Stimulated activated CD4-positive, alpha-beta T cell treated with anti-CD3 and anti-CD28 coated beads, TNF-alpha, amount 100 ng/mL, for 24 hours (primary cell): ENCODE results near the gene SUSD4.
A peak's percentile ranks its signal among the peaks of the same experiment; 100 is the strongest.

ENCODE experiments used
- DNase-seq, 3 experiments: peaks; one replicate each; pipeline ENCODE4 v3.0.0-alpha.2; 2020; ENCODE audit warnings: low read depth in 3 of 3

The SUSD4 gene

DNA sequence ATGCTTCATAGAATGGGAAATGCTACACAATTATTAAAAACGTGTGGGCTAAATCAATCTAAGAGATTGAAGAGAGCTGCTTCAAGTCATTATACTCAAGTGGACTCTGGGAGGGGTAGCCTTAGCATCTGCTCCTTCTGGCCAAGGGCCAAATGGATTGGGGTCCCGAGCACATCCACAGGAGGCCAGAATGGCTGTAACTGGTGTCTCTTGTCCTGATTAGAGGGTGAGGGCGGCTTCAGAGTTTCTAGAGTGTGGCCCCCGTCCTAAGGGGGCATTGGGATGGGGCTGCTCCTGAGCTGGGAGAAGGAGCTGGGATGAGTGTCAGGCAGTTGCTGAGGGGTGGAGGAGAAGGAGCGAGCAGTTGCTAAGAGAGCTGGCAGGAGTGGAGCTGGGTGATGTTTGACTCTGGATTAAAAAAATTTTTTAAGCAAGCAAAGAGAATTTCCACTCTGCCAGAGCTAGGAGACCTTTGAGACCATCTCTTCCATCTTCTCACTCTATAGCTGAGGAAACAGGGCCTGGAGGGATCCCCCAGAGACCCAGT lies 149.6 kb downstream of the SUSD4 start:
- DNase-seq, result no peak

DNA sequence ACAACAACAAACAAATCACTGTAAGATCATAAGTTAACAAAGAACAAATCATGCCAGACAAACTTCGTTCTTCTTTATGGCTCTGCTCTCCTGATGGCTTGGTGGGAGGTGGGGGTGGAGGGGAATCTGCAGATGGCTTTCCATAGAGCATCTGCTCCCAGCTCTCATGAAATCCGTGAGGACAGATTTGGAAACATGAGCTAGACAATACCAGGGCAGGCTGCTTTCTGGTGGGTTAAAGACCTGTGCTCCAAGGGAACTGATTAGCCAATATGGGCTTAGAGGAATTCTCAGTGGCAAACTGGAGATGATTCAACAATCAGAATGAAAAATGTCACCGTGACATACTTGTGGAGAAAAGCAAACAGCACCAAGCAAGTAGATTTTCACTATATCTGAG lies 151.5 kb downstream of the SUSD4 start:
- DNase-seq, result no peak

DNA sequence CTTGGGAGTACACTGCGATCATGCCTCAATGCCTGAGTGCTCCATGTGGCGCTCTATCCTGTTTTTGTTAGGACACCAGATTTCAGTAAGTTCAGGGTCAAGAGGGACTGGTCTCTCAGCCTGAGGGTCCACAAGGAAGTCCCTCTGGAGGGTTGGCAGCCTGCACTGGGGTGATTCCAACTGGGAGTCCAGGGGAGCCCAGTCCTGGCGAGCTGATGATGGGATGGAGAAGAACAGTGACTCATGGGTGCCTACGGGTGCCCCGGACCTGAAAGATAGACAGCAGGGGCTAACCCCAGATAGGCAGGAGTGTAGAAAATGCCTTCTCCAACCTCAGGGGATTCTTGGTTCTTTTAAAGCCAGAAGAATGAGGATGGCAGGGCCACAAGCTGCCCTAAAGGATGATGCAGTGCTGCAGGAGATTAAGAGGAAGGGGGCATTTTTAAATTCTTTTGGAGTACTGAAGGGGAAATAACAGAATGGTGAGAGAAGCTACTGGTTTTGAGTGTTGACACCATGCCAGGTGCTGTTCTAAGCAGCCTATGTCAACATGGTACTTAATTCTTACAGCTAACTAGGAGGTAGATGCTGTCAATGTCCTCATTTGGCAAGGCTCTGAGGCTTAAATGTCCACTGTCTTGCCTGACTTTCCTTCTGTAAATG lies 152.5 kb downstream of the SUSD4 start:
- DNase-seq, result no peak

DNA sequence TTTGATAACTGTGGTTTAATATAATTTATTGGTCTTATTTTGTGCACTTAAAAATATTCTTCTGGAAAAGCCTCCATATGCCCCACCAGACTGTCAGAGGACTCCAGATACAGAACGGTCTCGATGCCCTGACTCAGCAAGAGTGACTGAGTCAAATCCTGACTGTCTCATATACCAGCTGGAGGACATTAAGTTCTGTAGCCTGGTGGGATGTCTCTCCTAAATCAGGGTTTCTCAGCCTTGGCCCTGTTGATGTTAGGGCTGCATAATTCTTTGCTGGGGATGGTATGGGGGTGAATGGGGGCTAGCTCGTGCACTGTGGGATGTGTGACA lies 153.2 kb downstream of the SUSD4 start:
- no peak for DNase-seq

DNA sequence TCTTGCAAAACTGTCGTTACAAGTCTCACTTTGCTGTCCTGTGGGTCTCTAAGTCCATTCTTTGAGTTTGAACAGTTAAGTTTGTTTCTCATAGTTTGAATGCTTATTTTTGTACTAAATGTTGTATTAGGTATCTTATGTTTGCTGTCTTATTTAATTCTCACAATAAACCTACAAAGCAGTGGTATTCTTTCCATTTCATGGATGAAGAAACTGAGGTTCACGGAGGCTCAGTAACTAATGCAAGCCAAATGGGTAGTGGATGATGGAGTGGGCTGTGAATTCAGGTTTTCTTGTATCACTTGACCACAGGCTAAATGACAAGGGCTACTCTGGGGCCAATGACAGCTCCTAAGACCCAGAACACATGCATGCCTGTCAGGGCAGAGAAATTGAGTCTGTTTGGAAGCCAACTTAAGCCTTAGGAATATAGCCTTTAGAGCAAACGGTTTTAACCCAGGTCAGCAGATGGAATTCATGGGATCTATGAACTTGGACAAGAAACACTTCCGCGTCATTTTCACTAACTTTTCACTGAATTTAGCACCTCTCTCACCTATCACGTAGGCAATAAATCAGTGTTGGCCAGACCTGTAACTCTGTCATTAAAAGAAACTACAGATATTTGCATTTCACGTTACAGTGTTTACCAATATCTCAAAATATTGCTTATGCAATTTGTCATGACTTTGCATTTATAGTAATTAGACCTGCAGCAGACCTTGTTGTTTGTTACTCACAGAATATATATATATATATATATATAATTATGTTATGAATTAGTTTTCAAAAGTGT lies 153.8 kb downstream of the SUSD4 start:
- no peak for DNase-seq

DNA sequence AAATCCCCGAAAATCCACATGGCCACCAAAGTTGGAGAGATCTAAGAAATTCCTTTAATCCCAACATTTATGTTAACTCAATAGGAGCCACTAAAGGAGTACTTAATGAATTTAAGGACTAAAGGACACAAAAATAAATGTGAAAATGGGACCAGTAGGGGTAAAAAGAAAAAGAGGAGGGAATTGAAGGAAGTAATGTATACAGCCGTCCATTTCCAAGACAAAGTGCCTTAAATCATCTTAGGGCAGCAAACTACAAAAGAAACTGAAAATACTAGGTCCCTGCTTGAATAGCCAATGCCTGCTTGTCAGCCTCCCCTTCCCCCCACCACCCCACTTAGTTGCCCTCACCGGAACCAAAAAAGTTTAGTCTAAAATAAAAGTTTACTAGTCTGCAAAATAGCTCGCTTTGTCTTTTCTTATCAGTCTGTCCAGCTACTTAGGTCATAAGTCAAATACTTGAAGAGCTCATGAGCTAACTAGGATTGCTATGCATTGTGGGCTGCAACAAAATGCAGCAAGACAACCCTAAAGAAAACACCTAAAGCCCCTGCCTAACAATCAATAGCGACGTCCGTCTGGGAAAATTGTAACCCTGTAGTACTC lies 154.6 kb downstream of the SUSD4 start:
- DNase-seq, result no peak

DNA sequence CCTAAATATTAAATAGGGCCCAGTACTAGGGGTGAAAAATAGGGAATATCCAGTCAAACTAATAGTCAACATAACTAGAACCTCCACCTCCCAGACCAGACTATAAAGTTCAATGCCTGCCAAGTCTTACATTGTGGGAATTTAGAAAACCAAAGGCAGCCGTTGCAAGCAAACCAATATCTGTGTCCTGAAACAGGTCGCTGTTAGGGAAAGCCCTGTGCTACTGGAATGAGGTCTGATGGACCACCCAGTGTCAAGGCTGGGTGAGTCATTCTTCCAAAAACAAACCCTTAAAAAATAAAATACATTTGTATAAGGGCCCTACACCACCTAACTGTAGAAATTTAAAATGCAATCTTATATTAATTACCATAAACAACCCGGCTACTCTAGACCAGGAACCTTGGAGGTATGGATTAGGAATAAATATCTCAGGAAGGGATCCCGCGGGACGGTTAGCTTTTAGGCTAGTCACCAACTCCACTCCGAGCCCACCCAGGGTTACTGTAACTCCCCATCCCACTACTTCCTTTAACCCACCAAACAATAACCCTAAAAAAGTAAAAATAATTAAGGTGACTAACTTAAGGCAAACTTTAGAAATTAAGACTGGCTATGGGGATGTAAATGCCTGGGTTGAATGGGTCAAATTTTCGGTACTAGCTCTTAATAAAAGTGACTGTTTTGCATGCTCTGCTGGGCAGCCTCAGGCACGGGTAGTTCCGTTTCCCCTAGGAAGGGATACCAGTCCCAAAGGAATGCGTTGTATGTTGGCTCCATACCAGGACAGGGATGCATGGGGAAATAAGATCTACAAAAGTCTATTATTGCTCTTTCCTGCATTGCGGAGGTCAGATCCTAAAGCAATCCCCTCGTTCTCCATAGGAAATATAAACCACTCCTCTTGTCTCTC lies 155.6 kb downstream of the SUSD4 start:
- DNase-seq, result no peak

DNA sequence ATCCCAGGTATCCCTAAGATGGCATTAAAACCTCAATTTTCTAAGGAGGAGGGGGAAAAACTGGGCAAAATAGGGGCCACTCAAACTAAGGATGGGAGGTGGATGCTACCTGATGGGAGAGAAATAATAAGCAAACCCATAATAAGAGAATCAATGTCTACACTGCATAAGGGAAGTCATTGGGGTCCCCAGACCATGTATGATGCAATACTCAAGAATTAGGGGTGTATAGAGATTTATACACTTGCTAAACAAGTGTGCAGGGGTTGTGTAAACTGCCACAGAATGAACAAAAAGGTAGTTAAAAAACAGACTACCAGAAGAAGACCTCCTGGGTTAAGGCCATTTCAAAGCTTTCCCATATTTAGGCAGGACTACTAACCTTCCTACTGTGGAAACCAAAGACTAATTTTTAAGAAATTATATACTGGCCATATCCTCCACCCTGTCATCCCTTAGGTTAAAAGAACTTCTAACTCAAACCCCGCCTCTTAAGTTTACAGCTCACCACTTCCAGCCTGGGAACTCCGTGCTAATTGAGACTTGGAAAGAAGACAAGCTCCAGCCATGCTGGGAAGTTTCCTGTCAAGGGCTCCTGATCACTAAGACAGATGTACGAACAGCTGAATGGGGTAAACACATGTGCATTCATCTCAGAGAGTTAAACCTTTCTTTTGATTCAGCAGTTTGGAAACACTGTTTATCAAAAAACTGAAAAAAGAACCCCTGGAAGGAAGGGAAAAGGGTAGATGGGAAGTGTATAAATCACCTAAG lies 156.5 kb downstream of the SUSD4 start:
- no peak for DNase-seq

DNA sequence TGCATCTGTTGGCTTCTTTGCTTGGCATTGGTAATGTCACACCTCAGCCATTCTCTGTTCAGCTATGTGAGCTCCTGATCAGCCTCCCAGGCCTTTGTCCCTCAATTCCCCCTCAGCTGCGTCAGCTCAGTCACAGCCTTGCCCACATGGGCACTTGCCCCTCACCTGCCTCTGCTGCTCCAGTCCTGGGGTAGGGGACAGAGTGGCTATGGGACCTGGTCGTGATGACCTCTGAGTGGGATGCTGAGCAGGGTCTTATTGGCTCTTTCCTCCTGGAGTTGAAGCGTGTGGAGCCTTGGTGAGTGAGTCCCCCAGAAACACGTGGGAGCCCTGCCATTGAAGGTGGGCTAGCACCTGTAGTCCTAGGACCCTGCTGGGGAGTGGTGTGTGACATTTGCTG lies 159.6 kb downstream of the SUSD4 start:
- no peak for DNase-seq

DNA sequence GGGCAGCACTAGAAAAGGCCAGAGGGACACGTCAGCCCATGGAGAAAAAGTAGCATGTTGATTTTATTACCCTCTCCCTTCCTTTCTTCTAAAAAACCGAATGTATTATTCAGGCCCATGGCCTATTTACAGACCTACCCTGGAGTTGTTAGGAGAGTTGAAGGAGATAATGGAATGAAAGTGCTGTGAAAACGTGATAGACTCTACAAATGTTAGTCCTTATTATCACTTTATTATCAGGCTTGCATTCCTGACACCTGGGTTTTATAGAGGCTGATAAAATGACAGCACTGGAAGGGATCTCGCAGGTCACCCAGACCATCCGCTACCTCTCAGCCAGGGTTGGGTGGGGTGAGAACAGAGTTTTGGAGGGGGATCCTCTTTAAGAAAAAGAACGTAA lies 160.3 kb downstream of the SUSD4 start:
- no peak for DNase-seq

DNA sequence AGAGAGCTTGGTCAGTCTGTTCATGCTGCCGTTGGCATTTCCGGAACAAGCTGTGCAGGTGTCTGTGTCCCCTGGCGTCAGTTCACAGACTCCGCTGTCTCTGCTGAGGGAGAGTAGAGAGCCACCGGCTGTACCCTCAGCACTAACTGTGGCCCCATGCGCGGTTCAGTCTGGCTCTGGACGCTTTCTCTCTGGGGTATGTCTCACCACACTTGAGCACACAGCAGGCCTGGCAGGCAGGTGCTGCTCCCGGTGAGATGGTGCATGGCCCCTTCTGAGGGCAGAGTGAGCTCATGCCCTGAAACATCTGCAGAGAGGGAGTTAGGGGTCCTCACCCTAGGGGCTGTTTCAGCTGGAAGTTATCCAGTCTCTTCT lies 161.0 kb downstream of the SUSD4 start:
- no peak for DNase-seq

DNA sequence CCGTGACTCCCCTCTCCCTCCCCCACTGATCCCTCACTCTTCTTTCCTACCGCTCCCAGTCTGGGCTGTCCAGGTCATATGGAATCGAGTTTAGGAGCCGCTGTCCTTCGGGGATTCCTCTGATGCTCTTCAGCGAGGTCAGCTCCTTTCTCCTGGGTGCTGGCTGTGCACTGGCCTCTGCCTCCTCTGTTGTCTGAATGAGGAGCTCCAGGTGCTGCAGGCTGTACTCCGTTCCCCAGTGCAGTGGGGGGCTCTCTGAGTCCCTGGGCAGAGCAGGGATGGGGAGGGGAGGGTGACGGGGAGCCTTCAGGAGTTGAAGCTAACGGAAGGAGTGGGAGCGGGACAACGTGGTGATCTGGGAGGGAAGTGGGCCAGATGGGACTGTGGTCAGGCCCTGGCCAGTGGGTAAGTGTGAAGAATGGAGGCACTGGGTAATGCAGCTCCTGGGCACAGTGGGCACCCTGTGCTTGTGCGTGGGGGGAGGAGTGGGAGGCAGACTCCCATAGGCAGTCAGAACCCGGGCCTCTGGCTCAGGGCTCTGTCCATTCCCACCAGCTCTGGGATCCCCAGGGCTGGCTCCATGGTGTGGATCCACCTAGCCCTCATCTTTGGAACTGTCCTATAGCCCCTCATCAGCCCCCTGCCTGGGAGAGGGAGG lies 161.5 kb downstream of the SUSD4 start:
- DNase-seq, result no peak

DNA sequence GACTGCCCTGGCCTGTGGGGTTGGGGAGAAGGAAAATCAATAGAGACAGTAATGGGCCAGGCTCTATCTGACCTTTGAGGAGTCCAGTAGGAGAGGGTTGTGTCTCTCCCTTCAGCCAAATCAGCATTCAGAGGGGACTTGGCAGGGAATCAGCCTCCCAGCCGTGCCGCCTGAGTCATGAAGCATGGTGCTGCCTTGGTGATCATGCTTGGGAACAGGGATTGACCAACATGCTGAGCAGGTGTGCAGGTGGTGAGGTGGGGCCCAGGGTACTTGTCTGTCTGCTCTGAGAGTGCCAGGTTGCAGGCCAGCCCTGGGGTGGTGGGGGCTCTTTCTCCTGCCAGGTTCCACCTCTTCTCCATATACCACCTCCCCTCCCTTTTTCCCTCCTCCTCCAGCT lies 162.0 kb downstream of the SUSD4 start:
- DNase-seq, result no peak

DNA sequence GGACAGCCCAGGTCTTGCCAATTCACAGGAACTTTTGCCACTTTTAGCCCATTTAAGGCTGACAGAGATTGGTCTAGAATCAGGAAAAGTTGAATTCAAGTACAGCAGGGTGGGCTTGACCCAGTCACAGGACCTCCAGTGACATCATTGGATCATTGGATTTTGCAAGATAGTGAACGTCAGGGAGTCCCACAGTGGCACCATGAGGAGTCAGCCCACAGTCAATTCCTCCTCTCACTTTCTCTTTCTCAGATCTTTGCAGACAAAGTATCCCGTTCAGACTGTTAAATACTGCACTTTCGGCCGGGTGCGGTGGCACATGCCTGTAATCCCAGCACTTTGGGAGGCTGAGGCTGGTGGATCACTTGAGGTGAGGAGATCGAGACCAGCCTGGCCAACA lies 163.1 kb downstream of the SUSD4 start:
- no peak for DNase-seq

DNA sequence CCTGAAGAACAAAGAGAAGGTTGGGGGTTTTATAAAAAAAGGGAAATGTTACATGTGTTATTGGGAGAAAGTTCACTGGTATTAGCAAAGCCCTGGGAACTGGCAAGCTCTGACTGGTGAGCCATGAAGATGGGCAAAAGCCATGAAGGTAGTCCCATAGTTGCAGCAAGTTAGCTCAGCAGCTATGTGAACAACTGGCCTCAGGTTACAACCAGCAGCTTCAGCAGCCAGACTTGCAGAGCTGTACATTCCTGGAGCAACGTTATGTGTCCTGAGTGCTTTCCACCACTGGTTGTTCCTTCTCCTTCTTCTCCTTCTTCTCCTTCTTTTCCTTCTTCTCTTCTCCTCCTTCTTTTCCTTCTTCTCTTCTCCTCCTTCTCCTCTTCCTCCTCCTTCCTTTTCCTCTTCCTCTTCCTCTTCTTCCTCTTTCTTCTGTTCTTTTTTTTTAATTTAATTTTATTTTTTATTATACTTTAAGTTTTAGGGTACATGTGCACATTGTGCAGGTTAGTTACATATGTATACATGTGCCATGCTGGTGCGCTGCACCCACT lies 164.8 kb downstream of the SUSD4 start:
- DNase-seq, result no peak

DNA sequence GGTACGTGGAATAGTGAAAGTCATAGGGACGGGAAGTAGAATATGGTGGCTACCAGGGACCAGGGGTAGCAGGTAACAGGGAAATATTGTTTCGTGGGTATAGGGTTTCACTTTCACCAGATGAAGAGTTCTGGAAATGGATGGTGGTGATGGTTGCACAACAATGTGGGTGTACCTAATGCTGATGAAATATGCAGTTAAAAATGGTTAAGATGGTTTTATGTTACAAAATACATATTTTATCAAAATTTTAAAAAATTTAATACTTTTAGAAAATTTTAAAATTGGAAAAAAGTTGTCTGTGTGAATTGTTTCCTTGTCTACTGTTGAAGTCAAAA lies 165.4 kb downstream of the SUSD4 start:
- no peak for DNase-seq

DNA sequence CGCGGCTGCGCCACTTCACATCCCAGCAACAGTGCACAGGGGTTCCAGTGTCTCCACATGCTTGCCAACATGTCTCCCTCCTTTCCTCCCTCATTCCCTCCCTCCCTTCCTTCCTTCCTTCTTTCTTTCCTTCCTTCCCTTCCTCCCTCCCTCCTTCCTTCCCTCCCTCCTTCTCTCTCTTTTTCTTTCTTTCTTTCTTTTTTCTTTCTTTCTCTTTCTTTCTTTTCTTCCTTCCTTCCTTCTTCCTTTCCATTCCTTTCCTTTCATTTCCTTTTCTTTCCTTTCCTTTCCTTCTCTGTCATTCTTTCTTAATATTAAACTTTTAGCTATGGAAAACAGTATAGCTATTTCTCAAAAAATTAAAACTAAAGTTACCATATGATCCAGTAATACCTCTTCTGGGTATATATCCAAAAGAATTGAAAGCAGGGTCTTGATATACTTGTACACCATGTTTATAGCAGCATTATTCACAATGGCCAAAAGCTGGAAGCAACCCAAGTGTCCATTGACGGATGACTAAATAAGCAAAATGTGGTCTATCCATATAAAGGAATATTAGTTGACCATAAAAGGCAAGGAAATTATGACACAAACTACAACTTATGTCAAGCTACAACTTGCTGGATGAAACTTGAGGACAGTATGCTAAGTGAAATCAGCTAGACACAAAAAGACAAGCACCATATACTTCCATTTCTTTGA lies 165.9 kb downstream of the SUSD4 start:
- DNase-seq, result no peak

DNA sequence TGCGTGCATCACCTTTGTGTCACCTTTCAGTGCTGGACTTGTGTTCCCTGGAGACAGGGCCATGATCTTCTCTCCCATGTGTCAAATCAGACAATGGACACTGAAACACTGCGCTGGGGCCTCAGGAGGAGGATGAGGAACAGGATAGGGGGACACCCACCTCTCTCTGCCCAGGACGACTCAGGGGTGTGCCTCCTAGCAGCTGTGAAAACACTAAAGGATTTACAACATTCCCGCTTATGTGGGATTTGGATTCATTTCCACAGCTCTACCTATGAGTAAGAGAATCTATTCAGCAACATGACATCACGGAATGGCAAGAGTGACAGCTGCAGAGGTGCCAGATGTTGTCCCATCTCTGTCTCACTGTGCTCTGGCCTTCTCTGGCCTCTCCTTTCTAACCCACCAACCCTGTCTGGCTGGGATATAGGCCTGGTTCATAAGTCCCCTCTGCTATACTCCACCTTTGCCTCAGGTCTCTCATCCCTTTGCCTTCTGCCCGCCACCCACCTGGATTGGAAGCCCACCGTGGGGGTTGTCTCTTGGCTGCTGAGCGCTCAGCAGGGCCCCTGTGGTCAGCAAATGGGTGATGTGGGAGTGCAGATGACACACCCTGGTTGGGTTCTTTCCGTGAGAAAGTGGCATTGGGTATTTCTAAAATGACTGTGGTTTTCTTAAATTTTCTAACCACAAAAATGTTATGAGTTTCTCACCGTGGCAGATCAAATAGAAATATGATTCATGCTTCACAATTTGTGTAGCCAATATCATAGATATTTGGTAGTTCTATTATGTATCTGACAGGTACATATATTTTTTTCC lies 173.9 kb downstream of the SUSD4 start:
- DNase-seq, result peak; percentile 25 to 61 (median 52)

DNA sequence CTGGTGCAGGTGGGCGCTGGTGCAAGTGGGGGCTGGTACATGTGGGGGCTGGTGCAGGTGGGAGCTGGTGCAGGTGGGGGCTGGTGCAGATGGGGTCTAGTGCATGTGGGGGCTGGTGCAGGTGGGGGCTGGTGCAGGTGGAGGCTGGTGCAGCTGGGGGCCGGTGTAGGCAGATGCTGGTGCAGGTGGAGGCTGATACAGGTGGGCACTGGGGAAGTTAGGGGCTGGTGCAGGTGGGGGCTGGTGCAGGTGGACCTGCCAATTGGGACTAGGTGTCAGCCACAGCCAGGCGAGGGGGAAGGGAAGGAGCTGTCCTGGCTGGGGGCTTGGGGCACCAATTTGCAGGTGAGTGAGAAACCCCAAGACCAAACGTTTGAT lies 174.5 kb downstream of the SUSD4 start:
- DNase-seq, result no peak
